ENCODE data around the gene PEAK1. TPM values are rescaled to one million over a fixed set of nuclear protein-coding genes. Genes with fewer than 3 reads are reported as not detected.

Gene PEAK1
- total RNA-seq, 1 experiment from 2014 or later: 21.2 TPM

- Histone ChIP-seq H4K20me1 (ENCODE audit: control insufficient read depth, insufficient read depth, insufficient read length) (no peaks in the 10 kb centered on the region), H2AK5ac (ENCODE audit: insufficient read length, low read length) (no peak overlapping the region), H3K4me2 (ENCODE audit: insufficient read depth, insufficient read length, low read length) (no peak overlapping the region), H4K8ac (replicated peaks; ENCODE audit: insufficient read length, low read depth, low read length) (no peak overlapping the region), H4K91ac (ENCODE audit: insufficient read length, low read depth, low read length) (no peak overlapping the region), H3K9ac (ENCODE audit: extremely low read depth, insufficient read length, low read length) (no peak overlapping the region), H2BK20ac (ENCODE audit: low read depth, low read length, poor library complexity, severe bottlenecking) (no peak overlapping the region), H3K27me3 (ENCODE audit: insufficient read depth, low read length) (no peaks in the 10 kb centered on the region), H3K23ac (ENCODE audit: insufficient read length, low read depth, low read length) (no peak overlapping the region), H2BK15ac (ENCODE audit: low read depth, low read length) (no peak overlapping the region), H2BK5ac (ENCODE audit: insufficient read length, low read length) (no peak overlapping the region), H3K27ac (ENCODE audit: insufficient read length, low read depth, low read length) (no peak overlapping the region), H3K4me1 (ENCODE audit: insufficient read depth, low read length) (no peaks in the 10 kb centered on the region), H3K56ac (ENCODE audit: insufficient read length, low read depth, low read length) (no peak overlapping the region), H3K79me1 (ENCODE audit: insufficient read depth, low read depth, low read length, poor library complexity, severe bottlenecking) (no peaks in the 10 kb centered on the region), H3T11ph (ENCODE audit: low read length) (no peak overlapping the region), H2BK120ac (ENCODE audit: low read depth, low read length, poor library complexity, severe bottlenecking) (no peak overlapping the region), H3K14ac (ENCODE audit: insufficient read depth, low read length) (no peak overlapping the region), H2BK12ac (ENCODE audit: insufficient read length, low read depth, low read length) (no peak overlapping the region), H3K9me3 (ENCODE audit: control insufficient read depth, low read depth, low read length) (no peaks in the 10 kb centered on the region), H3K79me2 (ENCODE audit: insufficient read depth, low read length) (no peaks in the 10 kb centered on the region), H4K5ac (ENCODE audit: insufficient read length, low read depth, low read length) (no peak overlapping the region), H3K18ac (ENCODE audit: insufficient read length, low read depth, low read length) (no peak overlapping the region), H3K4ac (ENCODE audit: low read depth, low read length) (no peak overlapping the region), H2AFZ (ENCODE audit: low read length) (no peak overlapping the region), H3K23me2 (ENCODE audit: insufficient read length, low read depth, low read length, poor library complexity, severe bottlenecking) (no peaks in the 10 kb centered on the region)
- Mint-ChIP-seq H3K9me3 (no peaks in the 10 kb centered on the region), H3K4me1 (peaks cover 5 to 6% of the 10 kb centered on the region in 2 experiments; a peak in 2 of 4 replicates), H3K27me3 (ENCODE audit: low read depth) (no peaks in the 10 kb centered on the region; the same call in none of the 2 replicates), H3K36me3 (ENCODE audit: insufficient read depth in 1 of 3, low read depth in 3 of 3) (no peaks in the 10 kb centered on the region), H3K27ac (no peak overlapping the region; a peak in 1 of 7 replicates), H3K4me3 (no peak overlapping the region)
- WGBS (ENCODE audit: extremely low coverage, insufficient read length, low lambda C conversion rate): no CpG with 5 or more reads among the region's 4 CpGs
- no peak for TF ChIP-seq CTCF (conservative IDR thresholded peaks at IDR 0.05)
- DNase-seq: no peak
Measured at GRCh38 chr15:77096138-77096537, 323.8 kb downstream of the PEAK1 start.

Measured in H9 (cell line).